HCT116 (cell line): Measurements from ENCODE around the gene MOV10L1. TPM values are rescaled to one million over a fixed set of nuclear protein-coding genes. Genes with fewer than 3 reads are reported as not detected.

ENCODE experiments used
- ATAC-seq: fragments of 200-7000 bp; cut with Tn5 transposase; 2 replicates; pipeline ENCODE4 v1.9.1; 2020; ENCODE audit warnings: mild to moderate bottlenecking, moderate library complexity
- BruUV-seq: library from RNA; stranded (reverse); fragments of 400-500 nt; replicated peaks from 2 replicates; lab custom pipeline; 2021; lab: Mats Ljungman, UMichigan
- CTCF ChIA-PET: fragments of 300-600 bp; sonication (Branson Sonifier 250); formaldehyde crosslinking; loops from one replicate; lab custom pipeline; 2021; ENCODE audit warnings: antibody characterized with exemption; lab: Charles Lee
- POLR2A ChIA-PET: fragments of 300-600, 350-600 bp; sonication (Branson Sonifier 250); formaldehyde crosslinking; loops from one replicate; lab custom pipeline; 2021; ENCODE audit warnings: antibody characterized with exemption; lab: Charles Lee
- RAD21 ChIA-PET, 2 experiments: fragments of 300-600 bp; sonication (Branson Sonifier 250); formaldehyde crosslinking; loops; one replicate each; lab custom pipeline; 2023; ENCODE audit warnings: low total read pairs in 2 of 2; ENCODE audit not compliant: uncharacterized antibody in 2 of 2, unreplicated experiment in 2 of 2, low non-redundant PET in 1 of 2; lab: Charles Lee
- DNase-seq: peaks from one replicate; pipeline ENCODE4 v3.0.0-alpha.2; 2010; ENCODE audit warnings: low read depth, low spot score
- H2AFZ ChIP-seq: fragments of 200-600 bp; shearing (Covaris generic), sonication (generic); 2 replicates; pipeline ENCODE4 v1.6.1; 2017; ENCODE audit warnings: low read depth, mixed run types, mixed read lengths, antibody characterized with exemption, low read length; ENCODE audit not compliant: poor library complexity, severe bottlenecking
- H3K27ac ChIP-seq: 2 replicates; pipeline ENCODE4 v1.5.1; 2012; ENCODE audit warnings: low read depth, low read length
- H3K27me3 ChIP-seq: fragments of 200-600 bp; sonication (generic); 2 replicates; pipeline ENCODE4 v1.6.1; 2016; ENCODE audit warnings: mixed run types, low read length, mixed read lengths; ENCODE audit not compliant: insufficient read depth
- H3K36me3 ChIP-seq, 2 experiments: fragments of 200-500 bp in 1 of 2; fragments of 200-600 bp in 1 of 2; sonication (Bioruptor generic) in 1 of 2; sonication (generic) in 1 of 2; 2 replicates each; pipeline versions ENCODE4 v1.5.1 to v1.6.1; 2014 to 2016; ENCODE audit warnings: low read length in 2 of 2, inconsistent platforms in 1 of 2, mixed read lengths in 1 of 2, mixed run types in 1 of 2; ENCODE audit not compliant: insufficient read depth in 2 of 2, control insufficient read depth in 1 of 2
- H3K4me1 ChIP-seq, 2 experiments: fragments of 200-600 bp in 1 of 2; sonication (generic) in 1 of 2; 2 replicates each; pipeline versions ENCODE4 v1.5.1 to v1.6.1; 2012 to 2017; ENCODE audit warnings: low read length in 2 of 2, inconsistent platforms in 1 of 2, mild to moderate bottlenecking in 1 of 2, mixed read lengths in 1 of 2, mixed run types in 1 of 2, moderate library complexity in 1 of 2; ENCODE audit not compliant: insufficient read depth in 2 of 2, control insufficient read depth in 1 of 2
- H3K4me2 ChIP-seq: fragments of 200-600 bp; sonication (generic); 2 replicates; pipeline ENCODE4 v1.6.1; 2017; ENCODE audit warnings: mixed run types, low read length, mixed read lengths
- H3K4me3 ChIP-seq, 2 experiments: fragments of 200-600 bp in 1 of 2; sonication (generic) in 1 of 2; replicated peaks in 1 of 2; 2 replicates each; pipeline ENCODE4 v1.5.1; 2011 to 2016; ENCODE audit warnings: low read length in 2 of 2, control low read depth in 1 of 2, low read depth in 1 of 2, mild to moderate bottlenecking in 1 of 2, mixed read lengths in 1 of 2, mixed run types in 1 of 2
- H3K79me2 ChIP-seq: fragments of 200-600 bp; sonication (generic); 2 replicates; pipeline ENCODE4 v1.6.1; 2017; ENCODE audit warnings: mild to moderate bottlenecking, mixed run types, low read length, moderate library complexity, mixed read lengths; ENCODE audit not compliant: insufficient read depth
- H3K9ac ChIP-seq: fragments of 200-600 bp; sonication (generic); 2 replicates; pipeline ENCODE4 v1.6.1; 2016; ENCODE audit warnings: low read length, mixed read lengths
- H3K9me2 ChIP-seq: fragments of 200-600 bp; sonication (generic), shearing (Covaris generic); 2 replicates; pipeline ENCODE4 v1.6.1; 2017; ENCODE audit warnings: mixed run types, mild to moderate bottlenecking, moderate library complexity; ENCODE audit not compliant: insufficient read depth
- H3K9me3 ChIP-seq, 2 experiments: fragments of 200-500 bp in 1 of 2; fragments of 200-600 bp in 1 of 2; sonication (Bioruptor generic) in 1 of 2; sonication (generic) in 1 of 2; 2 replicates each; pipeline ENCODE4 v1.6.1; 2014 to 2017; ENCODE audit warnings: low read length in 2 of 2, mixed read lengths in 2 of 2, inconsistent platforms in 1 of 2, low read depth in 1 of 2, mild to moderate bottlenecking in 1 of 2, mixed run types in 1 of 2, moderate library complexity in 1 of 2; ENCODE audit not compliant: control insufficient read depth in 1 of 2, insufficient read depth in 1 of 2
- H4K20me1 ChIP-seq: fragments of 200-600 bp; sonication (generic), shearing (Covaris generic); 2 replicates; pipeline ENCODE4 v1.6.1; 2017; ENCODE audit warnings: mixed run types, mild to moderate bottlenecking, moderate library complexity; ENCODE audit not compliant: insufficient read depth
- ATF3 ChIP-seq: IDR thresholded peaks from 2 replicates; pipeline ENCODE4 v1.6.1; 2012
- CBX3 ChIP-seq: IDR thresholded peaks from 2 replicates; pipeline ENCODE4 v1.6.1; 2012; ENCODE audit warnings: low read depth
- CEBPB ChIP-seq: IDR thresholded peaks from 2 replicates; pipeline ENCODE4 v1.6.1; 2012; ENCODE audit warnings: low read depth
- CTCF ChIP-seq, 3 experiments: fragments of 200-600 bp in 1 of 3; sonication (generic) in 1 of 3; IDR thresholded peaks in 2 of 3; conservative IDR thresholded peaks in 1 of 3; 2 replicates each; pipeline ENCODE4 v1.5.1; 2012 to 2017; ENCODE audit warnings: low read depth in 2 of 3, low read length in 2 of 3, antibody characterized with exemption in 1 of 3, borderline replicate concordance in 1 of 3, control low read depth in 1 of 3, mild to moderate bottlenecking in 1 of 3, mixed read lengths in 1 of 3, mixed run types in 1 of 3, moderate library complexity in 1 of 3; ENCODE audit not compliant: insufficient read depth in 1 of 3
- EGR1 ChIP-seq: IDR thresholded peaks from 2 replicates; pipeline ENCODE4 v1.6.1; 2012; ENCODE audit warnings: low read depth
- ELF1 ChIP-seq: IDR thresholded peaks from 2 replicates; pipeline ENCODE4 v1.6.1; 2012; ENCODE audit warnings: low read depth, borderline replicate concordance
- EZH2 ChIP-seq: fragments of 200-600 bp; sonication (generic); IDR thresholded peaks from 2 replicates; pipeline ENCODE4 v1.6.1; 2017; ENCODE audit warnings: antibody characterized with exemption, mixed run types
- EZH2phosphoT487 ChIP-seq: fragments of 200-600 bp; IDR thresholded peaks from 2 replicates; pipeline ENCODE4 v1.6.1; 2018; ENCODE audit warnings: antibody characterized with exemption, borderline replicate concordance
- FOSL1 ChIP-seq: IDR thresholded peaks from 2 replicates; pipeline ENCODE4 v1.6.1; 2012; ENCODE audit warnings: low read depth
- MAX ChIP-seq: IDR thresholded peaks from 2 replicates; pipeline ENCODE4 v1.6.1; 2012
- POLR2A ChIP-seq: IDR thresholded peaks from 2 replicates; pipeline ENCODE4 v1.7.0; 2011; ENCODE audit warnings: borderline replicate concordance; ENCODE audit not compliant: insufficient read depth, insufficient read length; ENCODE audit errors: extremely low read depth
- RAD21 ChIP-seq: IDR thresholded peaks from 2 replicates; pipeline ENCODE4 v1.6.1; 2012; ENCODE audit warnings: low read depth, mild to moderate bottlenecking
- REST ChIP-seq: IDR thresholded peaks from 2 replicates; pipeline ENCODE4 v1.6.1; 2012; ENCODE audit warnings: low read depth
- SIN3A ChIP-seq: IDR thresholded peaks from 2 replicates; pipeline ENCODE4 v1.6.1; 2012; ENCODE audit warnings: low read depth
- SRF ChIP-seq: IDR thresholded peaks from 2 replicates; pipeline ENCODE4 v1.6.1; 2012; ENCODE audit warnings: low read depth
- TCF7L2 ChIP-seq: IDR thresholded peaks from 2 replicates; pipeline ENCODE4 v1.7.0; 2011; ENCODE audit warnings: borderline replicate concordance, inconsistent platforms; ENCODE audit not compliant: insufficient read depth, insufficient read length; ENCODE audit errors: extremely low read depth
- YY1 ChIP-seq: IDR thresholded peaks from 2 replicates; pipeline ENCODE4 v1.6.1; 2011; ENCODE audit warnings: low read length, low read depth, moderate library complexity, mild to moderate bottlenecking; ENCODE audit not compliant: insufficient replicate concordance; ENCODE audit errors: extremely low read depth
- ZBTB33 ChIP-seq: IDR thresholded peaks from 2 replicates; pipeline ENCODE4 v1.6.1; 2011; ENCODE audit warnings: mild to moderate bottlenecking, low read length, moderate library complexity; ENCODE audit not compliant: insufficient replicate concordance; ENCODE audit errors: extremely low read depth
- ZNF274 ChIP-seq: fragments of 200-500 bp; sonication (Bioruptor generic); IDR thresholded peaks from 2 replicates; pipeline ENCODE4 v1.6.1; 2014; ENCODE audit warnings: mild to moderate bottlenecking, low read depth, low read length, inconsistent platforms
- intact Hi-C: fragments of 100-400 bp; cut with micrococcal nuclease; formaldehyde crosslinking; loops from 2 replicates; pipeline ENCODE4 v1.10.0; 2022
- total RNA-seq: library from RNA; stranded (reverse); gene quantifications from one replicate; pipeline ENCODE4 v1.2.1, GENCODE V29; 2021; ENCODE audit not compliant: unreplicated experiment

Gene MOV10L1
- total RNA-seq, 1 experiment from 2014 or later = not detected

GRCh38 chr22:50083462-50084079 is 6.2 kb upstream of the MOV10L1 start:
- Histone ChIP-seq H3K4me3 (no peak overlapping the region), H3K79me2 (no peaks in the 10 kb centered on the region), H3K36me3 (no peaks in the 10 kb centered on the region), H4K20me1 (no peaks in the 10 kb centered on the region), H3K9ac (no peak overlapping the region), H3K9me3 (peaks cover 0 to 3% of the 10 kb centered on the region in 2 experiments; a peak in 1 of 4 replicates), H3K4me1 (peaks cover 0 to 10% of the 10 kb centered on the region in 2 experiments; a peak in 3 of 4 replicates), H3K4me2 (peak overlapping the region; percentile 28), H3K9me2 (no peaks in the 10 kb centered on the region), H3K27ac (no peak overlapping the region), H2AFZ (no peak overlapping the region), H3K27me3 (no peaks in the 10 kb centered on the region)
- ChIA-PET CTCF (no interaction called here), RAD21 (no interaction called here), POLR2A (no interaction called here)
- TF ChIP-seq EZH2 = no peak
- TF ChIP-seq ZNF274 = no peak
- no peak for TF ChIP-seq ELF1
- TF ChIP-seq CEBPB = no peak
- no peak for TF ChIP-seq YY1
- TF ChIP-seq MAX = no peak
- no peak for TF ChIP-seq POLR2A
- no peak for TF ChIP-seq ATF3
- TF ChIP-seq ZBTB33 = no peak
- no peak for TF ChIP-seq FOSL1
- no peak for TF ChIP-seq SIN3A
- no peak for TF ChIP-seq RAD21
- no peak for TF ChIP-seq EGR1
- TF ChIP-seq REST = no peak
- TF ChIP-seq TCF7L2 = no peak
- TF ChIP-seq CBX3 = no peak
- TF ChIP-seq EZH2phosphoT487 = no peak
- TF ChIP-seq CTCF (IDR thresholded peaks at IDR 0.05 in 2 of 3, conservative IDR thresholded peaks at IDR 0.05 in 1 of 3; ENCODE audit: borderline replicate concordance in 1 of 3, insufficient read depth in 1 of 3, low read depth in 2 of 3, low read length in 2 of 3) = no peak
- TF ChIP-seq SRF = no peak
- no TSS peak for BruUV-seq
- intact Hi-C loops = no loop called here
- no peak for ATAC-seq
- no peak for DNase-seq
